H9 (cell line): Measurements from ENCODE around the gene NRIP3. TPM values are rescaled to one million over a fixed set of nuclear protein-coding genes. Genes with fewer than 3 reads are reported as not detected.

Source experiments
- DNase-seq: peaks from one replicate; pipeline ENCODE4 v3.0.0-alpha.2; 2017
- H2AFZ ChIP-seq: one replicate; pipeline ENCODE4 v1.6.1; 2013; ENCODE audit warnings: mild to moderate bottlenecking, low read length, control low read depth, moderate library complexity
- H2AK5ac ChIP-seq: 2 replicates; pipeline ENCODE4 v1.6.1; 2013; ENCODE audit warnings: low read length, control low read depth, mixed read lengths; ENCODE audit not compliant: insufficient read length
- H2BK120ac ChIP-seq: one replicate; pipeline ENCODE4 v1.6.1; 2013; ENCODE audit warnings: low read depth, mild to moderate bottlenecking, low read length, control low read depth, inconsistent platforms; ENCODE audit not compliant: poor library complexity, severe bottlenecking
- H2BK12ac ChIP-seq: 2 replicates; pipeline ENCODE4 v1.6.1; 2013; ENCODE audit warnings: low read length, control low read depth, mixed read lengths, low read depth; ENCODE audit not compliant: insufficient read length
- H2BK15ac ChIP-seq: 2 replicates; pipeline ENCODE4 v1.6.1; 2013; ENCODE audit warnings: low read depth, low read length, control low read depth
- H2BK20ac ChIP-seq: one replicate; pipeline ENCODE4 v1.6.1; 2013; ENCODE audit warnings: low read depth, mild to moderate bottlenecking, low read length, control low read depth, inconsistent platforms; ENCODE audit not compliant: poor library complexity, severe bottlenecking
- H2BK5ac ChIP-seq: 2 replicates; pipeline ENCODE4 v1.6.1; 2013; ENCODE audit warnings: low read length, control low read depth, mixed read lengths; ENCODE audit not compliant: insufficient read length
- H3K14ac ChIP-seq: 2 replicates; pipeline ENCODE4 v1.6.1; 2013; ENCODE audit warnings: low read length, control low read depth; ENCODE audit not compliant: insufficient read depth
- H3K18ac ChIP-seq: 2 replicates; pipeline ENCODE4 v1.6.1; 2013; ENCODE audit warnings: low read depth, mild to moderate bottlenecking, mixed read lengths, low read length, control low read depth; ENCODE audit not compliant: insufficient read length
- H3K23ac ChIP-seq: 2 replicates; pipeline ENCODE4 v1.6.1; 2013; ENCODE audit warnings: low read length, control low read depth, mixed read lengths, low read depth; ENCODE audit not compliant: insufficient read length
- H3K23me2 ChIP-seq: 2 replicates; pipeline ENCODE4 v1.6.1; 2013; ENCODE audit warnings: low read depth, mild to moderate bottlenecking, mixed read lengths, low read length, control low read depth; ENCODE audit not compliant: insufficient read length, poor library complexity, severe bottlenecking
- H3K27ac ChIP-seq: 2 replicates; pipeline ENCODE4 v1.5.1; 2013; ENCODE audit warnings: low read length, control low read depth, mixed read lengths, low read depth; ENCODE audit not compliant: insufficient read length
- H3K27me3 ChIP-seq: 2 replicates; pipeline ENCODE4 v1.6.1; 2013; ENCODE audit warnings: low read length, control low read depth, inconsistent platforms; ENCODE audit not compliant: insufficient read depth
- H3K4ac ChIP-seq: 2 replicates; pipeline ENCODE4 v1.6.1; 2013; ENCODE audit warnings: low read depth, mild to moderate bottlenecking, control low read depth, inconsistent platforms, low read length, moderate library complexity
- H3K4me1 ChIP-seq: 2 replicates; pipeline ENCODE4 v1.6.1; 2013; ENCODE audit warnings: low read length, control low read depth, inconsistent platforms; ENCODE audit not compliant: insufficient read depth
- H3K4me2 ChIP-seq: 2 replicates; pipeline ENCODE4 v1.6.1; 2013; ENCODE audit warnings: low read length, control low read depth, mixed read lengths; ENCODE audit not compliant: insufficient read length, insufficient read depth
- H3K56ac ChIP-seq: 2 replicates; pipeline ENCODE4 v1.6.1; 2013; ENCODE audit warnings: low read depth, mild to moderate bottlenecking, mixed read lengths, low read length, control low read depth; ENCODE audit not compliant: insufficient read length
- H3K79me1 ChIP-seq: 2 replicates; pipeline ENCODE4 v1.6.1; 2013; ENCODE audit warnings: low read depth, mild to moderate bottlenecking, moderate library complexity, low read length, control low read depth, inconsistent platforms; ENCODE audit not compliant: insufficient read depth, poor library complexity, severe bottlenecking
- H3K79me2 ChIP-seq: 2 replicates; pipeline ENCODE4 v1.6.1; 2013; ENCODE audit warnings: low read length, control low read depth, inconsistent platforms; ENCODE audit not compliant: insufficient read depth
- H3K9ac ChIP-seq: 2 replicates; pipeline ENCODE4 v1.6.1; 2013; ENCODE audit warnings: low read length, control low read depth, mixed read lengths; ENCODE audit not compliant: insufficient read length; ENCODE audit errors: extremely low read depth
- H3K9me3 ChIP-seq: one replicate; pipeline ENCODE4 v1.6.1; 2013; ENCODE audit warnings: low read depth, low read length, inconsistent platforms; ENCODE audit not compliant: control insufficient read depth
- H3T11ph ChIP-seq: one replicate; pipeline ENCODE4 v1.6.1; 2013; ENCODE audit warnings: mild to moderate bottlenecking, low read length, control low read depth, inconsistent platforms
- H4K20me1 ChIP-seq: one replicate; pipeline ENCODE4 v1.6.1; 2013; ENCODE audit not compliant: control insufficient read depth, insufficient read length, insufficient read depth
- H4K5ac ChIP-seq: 2 replicates; pipeline ENCODE4 v1.6.1; 2013; ENCODE audit warnings: low read depth, mild to moderate bottlenecking, mixed read lengths, low read length, control low read depth; ENCODE audit not compliant: insufficient read length
- H4K8ac ChIP-seq: replicated peaks from 2 replicates; pipeline ENCODE4 v1.6.1; 2013; ENCODE audit warnings: low read length, control low read depth, mixed read lengths, low read depth; ENCODE audit not compliant: insufficient read length
- H4K91ac ChIP-seq: 2 replicates; pipeline ENCODE4 v1.6.1; 2013; ENCODE audit warnings: low read depth, mild to moderate bottlenecking, moderate library complexity, mixed read lengths, low read length, control low read depth; ENCODE audit not compliant: insufficient read length
- H3K27ac Mint-ChIP-seq, 3 experiments: 2 replicates in 2 of 3; 3 replicates in 1 of 3; pipeline ENCODE4 v1.8.0; 2020 to 2021; ENCODE audit warnings: mixed read lengths in 3 of 3, mild to moderate bottlenecking in 1 of 3, moderate library complexity in 1 of 3
- H3K27me3 Mint-ChIP-seq: 2 replicates; pipeline ENCODE4 v1.8.0; 2021; ENCODE audit warnings: low read depth, mild to moderate bottlenecking, moderate library complexity, mixed read lengths
- H3K36me3 Mint-ChIP-seq, 3 experiments: 2 replicates in 2 of 3; 3 replicates in 1 of 3; pipeline ENCODE4 v1.8.0; 2020 to 2021; ENCODE audit warnings: low read depth in 3 of 3, mixed read lengths in 3 of 3; ENCODE audit not compliant: insufficient read depth in 1 of 3
- H3K4me1 Mint-ChIP-seq, 2 experiments: 2 replicates each; pipeline ENCODE4 v1.8.0; 2020; ENCODE audit warnings: mixed read lengths in 2 of 2
- H3K4me3 Mint-ChIP-seq, 2 experiments: 2 replicates in 1 of 2; 3 replicates in 1 of 2; pipeline ENCODE4 v1.8.0; 2020 to 2021; ENCODE audit warnings: mild to moderate bottlenecking in 2 of 2, mixed read lengths in 2 of 2, moderate library complexity in 1 of 2
- H3K9me3 Mint-ChIP-seq, 2 experiments: 2 replicates in 1 of 2; 3 replicates in 1 of 2; pipeline ENCODE4 v1.8.0; 2020; ENCODE audit warnings: mild to moderate bottlenecking in 2 of 2, mixed read lengths in 2 of 2, moderate library complexity in 1 of 2
- CTCF ChIP-seq: fragments of 200-600 bp; sonication (generic); conservative IDR thresholded peaks from 3 replicates; pipeline ENCODE4 v1.8.0; 2021; ENCODE audit warnings: antibody characterized with exemption, mild to moderate bottlenecking
- WGBS: extraction: QIAGEN DNeasy Blood & Tissue Kit; methylation state at CpG from one replicate; pipeline ENCODE4 v1.1.7; 2013; ENCODE audit warnings: missing lambda C conversion rate, low lambda C conversion rate, mixed read lengths; ENCODE audit not compliant: insufficient read length; ENCODE audit errors: extremely low coverage; 5-methylcytosine and 5-hydroxymethylcytosine counted together
- total RNA-seq: library from RNA; stranded (reverse); gene quantifications from 2 replicates; pipeline ENCODE4 v1.2.1, GENCODE V29; 2021

NRIP3 gene
- total RNA-seq, 1 experiment from 2014 or later = 4.2 TPM

GRCh38 chr11:9025101-9025850, 21.5 kb upstream of the NRIP3 start:
- H2BK120ac ChIP-seq = no peak overlapping the region
- no peak overlapping the region for H2BK5ac ChIP-seq
- H3K4ac ChIP-seq = no peak overlapping the region
- no peak overlapping the region for H3K9ac ChIP-seq
- H4K91ac ChIP-seq = no peak overlapping the region
- H2AFZ ChIP-seq = no peak overlapping the region
- no peaks in the 10 kb centered on the region for H3K9me3 ChIP-seq
- H4K5ac ChIP-seq = no peak overlapping the region
- H3K27ac Mint-ChIP-seq = no peak overlapping the region
- no peak overlapping the region for H2BK15ac ChIP-seq
- no peak overlapping the region for H3K27ac ChIP-seq
- H2AK5ac ChIP-seq = no peak overlapping the region
- H3K4me3 Mint-ChIP-seq = no peak overlapping the region; a peak in 1 of 5 replicates
- no peaks in the 10 kb centered on the region for H3K79me2 ChIP-seq
- H3K79me1 ChIP-seq = no peaks in the 10 kb centered on the region
- H4K8ac ChIP-seq = no peak overlapping the region
- H3K27me3 Mint-ChIP-seq = no peaks in the 10 kb centered on the region
- no peak overlapping the region for H3K14ac ChIP-seq
- H3K27me3 ChIP-seq = no peaks in the 10 kb centered on the region
- H3T11ph ChIP-seq = no peak overlapping the region
- H3K4me1 Mint-ChIP-seq = peaks cover 7% of the 10 kb centered on the region in 2 experiments
- no peaks in the 10 kb centered on the region for H4K20me1 ChIP-seq
- no peak overlapping the region for H3K4me2 ChIP-seq
- TF ChIP-seq CTCF = no peak
- no peak for DNase-seq
- H3K9me3 Mint-ChIP-seq = no peaks in the 10 kb centered on the region
- no peaks in the 10 kb centered on the region for H3K4me1 ChIP-seq
- no peak overlapping the region for H2BK12ac ChIP-seq
- H3K23me2 ChIP-seq = no peaks in the 10 kb centered on the region
- no peak overlapping the region for H3K18ac ChIP-seq
- H3K36me3 Mint-ChIP-seq = no peaks in the 10 kb centered on the region
- H2BK20ac ChIP-seq = no peak overlapping the region
- no peak overlapping the region for H3K56ac ChIP-seq
- H3K23ac ChIP-seq = no peak overlapping the region
- WGBS = no CpG with 5 or more reads among the region's 9 CpGs
